Neural cell (in vitro differentiated cells): ENCODE data around the gene PICALM.

Experiments
- CTCF ChIP-seq: fragments of 450-650 bp; IDR thresholded peaks from 2 replicates; pipeline ENCODE4 v1.5.1; 2014; ENCODE audit warnings: antibody characterized with exemption, mild to moderate bottlenecking, moderate library complexity; ENCODE audit not compliant: poor library complexity, severe bottlenecking
- EP300 ChIP-seq: fragments of 450-650 bp; conservative IDR thresholded peaks from 2 replicates; pipeline ENCODE4 v1.6.1; 2014; ENCODE audit warnings: antibody characterized with exemption, mild to moderate bottlenecking, moderate library complexity; ENCODE audit not compliant: poor library complexity, severe bottlenecking
- EZH2 ChIP-seq: fragments of 200-600, 300-800 bp; shearing (Covaris generic), sonication (generic); IDR thresholded peaks from 2 replicates; pipeline ENCODE4 v1.6.1; 2014; ENCODE audit warnings: antibody characterized with exemption, low read length, borderline replicate concordance, mild to moderate bottlenecking; ENCODE audit not compliant: insufficient read depth, poor library complexity, severe bottlenecking
- POLR2AphosphoS5 ChIP-seq: IDR thresholded peaks from 2 replicates; pipeline ENCODE4 v1.6.1; 2012
- TAF1 ChIP-seq: IDR thresholded peaks from 2 replicates; pipeline ENCODE4 v1.6.1; 2012; ENCODE audit warnings: low read depth

DNA sequence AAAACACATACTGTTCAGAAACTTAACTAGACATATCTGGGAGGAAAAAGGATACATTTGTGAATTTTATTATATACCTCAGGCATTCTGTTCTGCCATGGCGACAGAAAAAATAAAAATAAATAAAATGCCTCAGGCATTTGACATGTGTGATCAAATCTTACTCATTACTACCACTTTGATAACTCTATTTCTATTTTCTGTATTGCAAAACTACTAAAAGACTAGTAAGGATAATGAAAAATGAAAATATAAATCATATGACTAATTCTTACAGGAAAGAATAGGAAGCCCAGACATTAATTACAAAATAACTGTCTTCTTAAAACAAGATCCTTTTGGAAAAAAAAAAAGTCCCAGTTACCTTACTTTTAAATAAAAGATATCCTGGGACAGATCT, 5.3 kb downstream of the PICALM start:
- TF ChIP-seq EZH2 (no peak), CTCF (no peak), POLR2AphosphoS5 (no peak), TAF1 (no peak), EP300 (no peak)
